IPS-18c (cell line): ENCODE results near the gene CRY2.
"Not testable (repeated sequence)": the region's sequence is repeated elsewhere in the genome, so short reads cannot be mapped to it uniquely, and the experiment has no call there.

Source experiments
- H3K4me3 ChIP-seq: 2 replicates; pipeline ENCODE4 v1.7.0; 2013; ENCODE audit warnings: low read depth, mild to moderate bottlenecking, low read length, moderate library complexity; ENCODE audit not compliant: insufficient read depth
- H3K9me3 ChIP-seq: one replicate; pipeline ENCODE4 v1.6.1; 2013; ENCODE audit warnings: mild to moderate bottlenecking, low read length, moderate library complexity; ENCODE audit not compliant: control insufficient read depth, insufficient read depth

The CRY2 gene

DNA sequence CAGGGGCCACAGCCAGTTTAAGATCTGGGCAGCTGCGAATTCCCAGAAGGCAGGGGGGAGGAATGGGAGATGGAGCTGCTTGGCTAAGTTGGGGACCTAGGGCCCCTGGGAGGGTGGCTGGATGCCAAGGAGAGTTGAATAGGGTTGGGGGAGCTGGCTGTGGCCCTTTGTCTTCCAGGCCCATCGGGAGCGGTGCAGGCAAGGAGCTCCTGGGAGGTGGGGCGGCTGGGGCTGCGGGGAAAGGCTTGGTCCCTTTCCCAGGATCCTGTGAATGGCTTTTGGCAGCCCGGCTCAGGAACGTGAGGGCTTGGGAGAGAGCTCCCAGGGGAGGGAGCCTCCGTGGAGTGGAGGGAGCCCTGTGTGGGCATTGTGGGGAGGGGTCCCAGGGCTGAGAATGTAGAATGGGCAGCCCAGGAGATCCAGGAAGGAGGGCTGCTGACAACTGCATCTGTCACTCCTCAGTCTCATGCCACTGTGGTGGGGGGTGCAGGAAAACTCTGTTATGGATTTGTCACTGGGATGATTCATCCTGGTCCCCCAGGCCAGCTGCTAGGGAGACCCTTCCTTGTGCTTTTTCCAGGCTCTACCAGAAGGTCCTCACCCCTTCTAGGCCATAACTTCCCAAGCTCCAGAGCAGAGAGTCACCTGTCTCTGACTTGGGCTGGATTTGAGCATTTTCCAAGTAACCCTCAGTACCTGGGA is 53.8 kb downstream of the CRY2 start:
- peak overlapping the region; percentile 57 for H3K4me3 ChIP-seq
- H3K9me3 ChIP-seq: no peaks in the 10 kb centered on the region

DNA sequence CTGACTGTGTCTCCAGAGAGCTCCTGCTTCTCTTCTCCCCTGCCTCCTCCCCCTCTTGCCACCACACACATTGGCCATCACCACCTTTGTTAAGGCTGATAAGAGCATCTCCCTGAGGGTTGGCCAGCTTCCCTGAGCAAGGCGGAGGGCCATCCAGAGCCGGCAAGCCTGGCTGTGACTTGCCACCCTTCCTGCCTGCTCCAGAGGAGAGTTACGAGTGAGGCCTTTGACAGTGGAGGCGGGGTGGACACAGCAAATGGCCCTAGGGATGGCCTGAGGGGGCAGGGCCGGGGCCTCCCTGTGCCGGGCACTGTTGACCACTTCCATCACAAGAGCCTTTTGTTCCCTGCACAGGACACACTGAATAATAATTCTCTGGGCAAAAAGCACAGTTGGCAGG is 54.4 kb downstream of the CRY2 start:
- Histone ChIP-seq H3K9me3 (no peaks in the 10 kb centered on the region), H3K4me3 (no peak overlapping the region)

DNA sequence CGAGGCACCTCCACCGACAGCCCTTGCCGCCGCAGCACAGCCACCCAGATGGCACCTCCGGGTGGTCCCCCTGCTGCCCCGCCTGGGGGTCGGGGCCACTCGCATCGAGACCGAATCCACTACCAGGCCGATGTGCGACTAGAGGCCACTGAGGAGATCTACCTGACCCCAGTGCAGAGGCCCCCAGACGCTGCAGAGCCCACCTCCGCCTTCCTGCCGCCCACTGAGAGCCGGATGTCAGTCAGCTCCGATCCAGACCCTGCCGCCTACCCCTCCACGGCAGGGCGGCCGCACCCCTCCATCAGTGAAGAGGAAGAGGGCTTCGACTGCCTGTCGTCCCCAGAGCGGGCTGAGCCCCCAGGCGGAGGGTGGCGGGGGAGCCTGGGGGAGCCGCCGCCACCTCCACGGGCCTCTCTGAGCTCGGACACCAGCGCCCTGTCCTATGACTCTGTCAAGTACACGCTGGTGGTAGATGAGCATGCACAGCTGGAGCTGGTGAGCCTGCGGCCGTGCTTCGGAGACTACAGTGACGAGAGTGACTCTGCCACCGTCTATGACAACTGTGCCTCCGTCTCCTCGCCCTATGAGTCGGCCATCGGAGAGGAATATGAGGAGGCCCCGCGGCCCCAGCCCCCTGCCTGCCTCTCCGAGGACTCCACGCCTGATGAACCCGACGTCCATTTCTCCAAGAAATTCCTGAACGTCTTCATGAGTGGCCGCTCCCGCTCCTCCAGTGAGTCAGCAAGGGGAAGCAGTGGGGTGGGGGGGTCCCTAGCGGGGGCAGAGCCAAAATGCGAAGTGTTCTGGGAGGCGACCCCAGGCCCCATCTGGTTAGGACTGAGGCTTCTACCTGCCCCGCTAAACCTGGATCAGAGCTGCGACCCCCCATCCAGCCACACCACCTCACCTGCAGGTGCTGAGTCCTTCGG is 55.4 kb downstream of the CRY2 start:
- no peaks in the 10 kb centered on the region for H3K9me3 ChIP-seq

DNA sequence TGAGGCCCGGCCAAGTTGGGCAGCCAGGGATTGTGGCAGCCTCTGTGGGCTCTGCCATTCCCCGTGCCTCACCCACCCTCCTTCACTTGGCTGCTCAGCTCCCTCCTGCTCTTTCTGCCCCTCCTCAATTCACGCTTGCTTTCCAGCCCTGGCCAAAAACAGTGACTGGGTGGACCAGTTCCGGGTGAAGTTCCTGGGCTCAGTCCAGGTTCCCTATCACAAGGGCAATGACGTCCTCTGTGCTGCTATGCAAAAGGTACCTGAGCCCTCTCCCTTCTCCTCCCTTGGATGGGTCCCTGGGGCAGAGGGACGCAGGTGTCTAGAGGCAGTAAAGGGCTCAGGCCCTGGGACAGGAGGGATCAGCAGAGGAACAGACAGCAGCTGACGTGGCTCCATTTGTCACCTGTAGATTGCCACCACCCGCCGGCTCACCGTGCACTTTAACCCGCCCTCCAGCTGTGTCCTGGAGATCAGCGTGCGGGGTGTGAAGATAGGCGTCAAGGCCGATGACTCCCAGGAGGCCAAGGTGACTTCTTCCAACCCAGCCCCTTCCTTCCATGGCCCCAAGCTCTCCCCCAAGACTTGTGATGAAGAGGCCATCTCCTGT is 57.1 kb downstream of the CRY2 start:
- Histone ChIP-seq H3K9me3 (no peaks in the 10 kb centered on the region), H3K4me3 (no peak overlapping the region)

More for the DNA sequence above, 55.4 kb downstream of the CRY2 start:
- no peak overlapping the region for H3K4me3 ChIP-seq

DNA sequence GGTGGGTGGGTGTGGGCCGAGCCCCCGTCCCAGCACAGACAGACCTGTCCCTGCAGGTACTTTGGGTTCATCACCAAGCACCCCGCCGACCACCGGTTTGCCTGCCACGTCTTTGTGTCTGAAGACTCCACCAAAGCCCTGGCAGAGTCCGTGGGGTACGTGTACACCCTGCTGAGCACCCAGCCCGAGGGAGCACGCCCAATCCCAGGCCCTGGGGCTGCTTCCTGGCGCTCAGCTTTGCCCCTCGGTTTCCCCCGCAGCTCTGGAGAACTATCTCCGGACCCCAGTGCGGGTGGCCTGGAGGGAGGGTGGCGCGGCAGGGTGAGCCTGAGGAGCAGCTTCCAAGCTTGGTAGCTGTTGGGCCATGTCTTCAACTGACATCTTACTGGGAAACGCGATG is 57.8 kb downstream of the CRY2 start:
- Histone ChIP-seq H3K9me3 (no peaks in the 10 kb centered on the region), H3K4me3 (no peak overlapping the region)

DNA sequence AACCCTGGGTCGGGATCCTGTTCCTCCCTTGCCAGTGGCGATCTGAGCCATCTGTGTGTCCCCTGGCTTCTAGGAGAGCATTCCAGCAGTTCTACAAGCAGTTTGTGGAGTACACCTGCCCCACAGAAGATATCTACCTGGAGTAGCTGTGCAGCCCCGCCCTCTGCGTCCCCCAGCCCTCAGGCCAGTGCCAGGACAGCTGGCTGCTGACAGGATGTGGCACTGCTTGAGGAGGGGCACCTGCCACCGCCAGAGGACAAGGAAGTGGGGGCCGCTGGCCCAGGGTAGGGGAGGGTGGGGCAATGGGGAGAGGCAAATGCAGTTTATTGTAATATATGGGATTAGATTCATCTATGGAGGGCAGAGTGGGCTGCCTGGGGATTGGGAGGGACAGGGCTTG is 58.3 kb downstream of the CRY2 start:
- H3K9me3 ChIP-seq, H3K4me3 ChIP-seq: not testable (repeated sequence)

DNA sequence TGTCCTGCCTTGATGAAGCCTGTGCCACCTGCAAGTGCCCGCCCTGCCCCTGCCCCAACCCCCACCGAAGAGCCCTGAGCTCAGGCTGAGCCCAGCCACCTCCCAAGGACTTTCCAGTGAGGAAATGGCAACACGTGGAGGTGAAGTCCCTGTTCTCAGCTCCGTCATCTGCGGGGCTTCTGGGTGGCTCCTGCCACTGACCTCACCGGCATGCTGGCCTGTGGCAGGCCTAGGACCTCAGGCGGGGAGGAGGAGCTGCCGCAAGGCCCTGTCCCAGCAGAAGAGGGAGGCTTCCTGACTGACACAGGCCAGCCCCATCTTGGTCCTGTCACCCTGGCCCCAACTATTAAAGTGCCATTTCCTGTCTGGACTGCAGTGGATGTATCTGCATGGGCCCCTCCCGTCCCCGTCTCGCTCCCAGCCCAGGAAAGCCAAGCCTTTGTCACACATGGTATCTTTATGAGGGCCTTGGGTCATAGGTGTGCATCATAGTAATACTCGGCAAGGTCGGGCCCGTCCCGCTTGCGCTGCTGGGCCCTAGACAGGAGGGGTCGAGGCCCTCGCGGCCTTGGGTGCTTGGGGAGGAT is 58.9 kb downstream of the CRY2 start:
- H3K9me3 ChIP-seq: no peaks in the 10 kb centered on the region

DNA sequence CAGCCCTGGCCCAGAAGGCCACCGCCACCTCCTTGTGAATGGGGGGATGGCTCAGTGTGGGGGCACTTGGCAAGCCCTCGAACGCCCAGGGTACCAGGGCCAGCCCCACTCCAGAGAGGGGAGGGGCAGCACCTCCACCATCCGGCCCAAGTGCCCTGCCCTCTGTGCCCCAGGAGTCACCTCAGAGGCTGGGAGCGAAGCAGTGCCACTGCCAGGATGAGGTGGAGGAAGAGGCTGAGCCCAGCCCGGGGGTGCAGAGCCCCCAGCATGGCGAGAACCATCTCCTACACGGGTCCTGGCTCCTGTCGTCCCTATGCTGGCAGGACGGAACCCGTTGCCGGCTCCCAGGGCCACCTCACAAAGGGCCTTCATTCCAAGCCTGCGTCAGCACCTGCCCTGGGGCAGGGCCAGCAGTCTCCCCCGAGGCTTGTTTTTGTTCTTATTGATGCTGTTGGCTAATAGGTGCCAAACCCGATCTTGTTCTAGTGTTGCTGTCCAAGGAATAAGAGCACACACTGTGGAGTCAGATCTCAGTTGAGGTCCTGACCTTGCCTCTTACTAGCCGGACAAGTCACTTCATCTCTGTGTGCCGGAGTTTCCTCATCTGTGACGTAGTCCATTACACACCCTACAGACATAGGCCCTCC is 59.8 kb downstream of the CRY2 start, which contains the start of gene FREY1:
TSS of gene FREY1 (minus strand) at position 307 of the 647 bp plus-strand sequence. CDS start at position 281, 26 bp downstream.
- no peaks in the 10 kb centered on the region for H3K9me3 ChIP-seq
- H3K4me3 ChIP-seq: no peak within 1 kb of the TSS

More for the DNA sequence above, 58.9 kb downstream of the CRY2 start:
- no peak overlapping the region for H3K4me3 ChIP-seq

DNA sequence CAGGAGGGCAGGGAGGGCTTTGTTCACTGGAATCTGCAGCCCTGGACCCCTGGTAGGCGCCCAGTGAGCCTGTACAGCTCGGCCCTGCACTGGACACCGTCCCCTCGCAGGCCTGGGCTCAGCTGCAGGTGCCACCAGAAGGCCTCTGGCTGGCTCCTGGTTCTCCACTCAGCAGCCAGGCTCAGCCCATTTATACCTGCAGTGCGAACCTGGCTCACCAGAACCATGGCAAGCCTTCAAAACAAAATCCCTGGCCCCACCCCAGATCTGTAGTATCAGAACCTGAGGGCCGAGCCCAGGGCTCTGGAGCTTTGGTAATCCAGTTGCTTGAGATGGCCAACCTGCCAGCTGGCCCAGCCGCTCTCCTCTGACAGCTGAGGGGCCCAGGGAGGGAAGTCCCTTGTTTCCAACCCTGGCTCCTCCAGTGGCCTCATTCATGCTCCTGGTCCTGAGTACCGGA is 60.7 kb downstream of the CRY2 start:
- H3K9me3 ChIP-seq: no peaks in the 10 kb centered on the region
- no peak overlapping the region for H3K4me3 ChIP-seq

DNA sequence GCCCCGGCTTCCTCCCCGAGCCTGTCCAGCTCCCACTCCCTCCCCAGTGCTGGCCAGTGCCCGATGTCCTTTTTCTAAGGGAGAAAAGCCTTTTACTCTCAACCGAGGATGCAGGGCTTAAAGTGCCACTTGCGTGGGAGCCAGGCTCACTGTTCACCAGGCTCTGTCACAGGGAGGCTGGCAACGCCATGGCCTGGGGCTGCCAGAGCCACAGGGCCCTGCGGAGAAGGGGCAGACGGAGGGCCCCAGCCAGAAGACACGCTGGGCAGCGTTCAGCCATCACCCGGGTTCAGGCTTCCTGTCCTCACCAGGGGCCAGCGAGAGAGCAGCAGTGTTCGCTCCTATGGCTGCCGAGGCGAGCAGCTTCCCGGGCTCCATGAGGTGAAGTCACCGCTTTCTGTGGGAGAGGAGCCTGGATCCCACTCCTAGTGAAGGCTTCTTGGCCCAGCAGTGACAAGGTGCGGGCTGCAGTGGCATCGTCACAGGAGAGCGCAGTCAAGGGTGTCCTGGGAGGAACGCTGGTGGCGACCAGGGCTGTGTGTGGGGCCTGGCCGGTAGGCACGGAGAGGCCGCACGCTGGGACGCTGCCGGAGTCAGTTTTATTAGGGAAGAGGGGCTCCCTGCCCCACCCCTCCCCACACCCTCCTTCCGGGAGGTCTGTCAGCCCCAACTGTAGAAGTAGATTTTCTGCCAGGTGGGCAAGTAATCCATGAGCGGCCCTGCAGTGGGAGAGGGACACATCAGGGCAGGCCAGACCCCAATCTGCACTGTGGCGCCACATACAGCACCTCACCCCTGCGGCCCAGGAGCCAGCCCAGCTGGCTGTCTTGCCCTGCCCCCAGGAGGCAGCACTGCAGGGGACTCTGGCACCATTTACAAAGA is 62.6 kb downstream of the CRY2 start:
- H3K9me3 ChIP-seq: no peaks in the 10 kb centered on the region
- no peak overlapping the region for H3K4me3 ChIP-seq

DNA sequence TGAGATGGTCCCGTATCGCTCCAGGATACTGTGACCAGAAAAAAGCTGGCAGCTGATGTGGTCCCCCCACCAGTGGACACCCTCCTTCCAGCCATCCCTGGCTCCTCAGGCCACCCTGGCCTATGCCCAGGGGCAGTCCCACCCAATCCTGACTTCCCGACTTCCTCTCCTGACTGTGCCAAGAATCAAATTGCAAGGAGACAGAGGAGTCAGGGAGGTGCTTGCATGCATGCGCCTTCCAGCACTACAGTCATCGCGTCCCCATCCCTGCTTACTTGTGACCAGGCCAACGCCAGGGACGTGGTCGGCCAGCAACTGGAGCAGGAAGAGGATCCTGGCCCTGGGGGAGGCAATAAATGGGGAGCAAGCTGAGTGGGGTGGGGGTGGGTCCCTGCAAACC is 63.3 kb downstream of the CRY2 start:
- Histone ChIP-seq H3K4me3 (no peak overlapping the region), H3K9me3 (no peaks in the 10 kb centered on the region)

DNA sequence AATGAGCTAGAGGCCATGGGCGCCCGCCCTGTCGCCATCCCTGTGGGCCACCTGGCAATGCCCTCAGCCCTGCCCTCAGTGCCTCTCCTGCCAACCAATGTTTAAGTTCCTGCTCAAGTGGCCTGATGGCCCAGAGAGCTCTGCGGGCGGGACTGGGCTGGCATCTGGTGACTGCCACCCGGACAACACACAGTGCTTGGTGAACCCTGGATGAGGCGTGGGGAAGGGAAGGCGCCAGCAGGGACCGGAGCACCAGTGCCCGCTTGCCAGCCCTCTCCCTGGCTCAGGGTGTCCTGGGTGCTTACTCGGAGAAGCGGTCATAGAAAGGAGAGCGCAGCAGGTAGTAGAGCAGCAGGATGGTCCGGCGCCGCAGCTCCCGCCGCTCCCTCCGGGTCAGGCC is 66.2 kb downstream of the CRY2 start:
- Histone ChIP-seq H3K9me3 (no peaks in the 10 kb centered on the region), H3K4me3 (no peak overlapping the region)

DNA sequence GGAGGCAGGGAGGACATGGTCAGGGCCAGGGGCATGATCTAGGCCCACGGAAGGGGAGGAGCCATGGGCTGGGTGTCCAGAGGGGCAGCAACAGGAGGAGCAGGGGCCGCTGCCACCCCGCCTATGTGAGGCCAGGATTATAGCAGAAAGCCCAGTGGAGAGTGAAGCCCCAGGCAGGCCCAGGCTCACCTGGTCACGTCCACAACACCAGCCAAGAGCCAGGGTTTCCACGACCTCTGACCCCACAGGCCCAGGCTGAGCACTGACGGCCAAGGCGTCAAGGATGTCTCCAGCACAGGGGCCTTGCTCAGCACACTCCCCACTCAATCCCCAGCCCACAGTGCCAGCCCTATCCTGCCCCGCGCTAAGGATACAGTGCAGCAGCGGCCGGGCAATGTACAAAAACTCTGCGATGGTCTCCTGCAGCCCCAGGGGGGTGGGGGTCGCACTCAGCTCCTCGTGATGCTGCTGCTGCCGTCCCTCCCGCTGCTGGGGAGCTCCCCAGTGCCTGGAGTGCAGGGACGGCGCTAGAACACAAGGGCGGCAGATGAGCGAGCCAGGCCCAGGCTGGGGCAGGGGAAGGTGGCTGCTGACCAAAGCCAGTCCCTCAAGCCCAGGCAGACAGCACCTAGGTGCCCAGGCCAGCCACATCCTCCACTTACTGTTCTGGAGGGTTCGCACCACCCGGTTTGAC is 66.8 kb downstream of the CRY2 start:
- H3K4me3 ChIP-seq: no peak overlapping the region
- H3K9me3 ChIP-seq: no peaks in the 10 kb centered on the region

DNA sequence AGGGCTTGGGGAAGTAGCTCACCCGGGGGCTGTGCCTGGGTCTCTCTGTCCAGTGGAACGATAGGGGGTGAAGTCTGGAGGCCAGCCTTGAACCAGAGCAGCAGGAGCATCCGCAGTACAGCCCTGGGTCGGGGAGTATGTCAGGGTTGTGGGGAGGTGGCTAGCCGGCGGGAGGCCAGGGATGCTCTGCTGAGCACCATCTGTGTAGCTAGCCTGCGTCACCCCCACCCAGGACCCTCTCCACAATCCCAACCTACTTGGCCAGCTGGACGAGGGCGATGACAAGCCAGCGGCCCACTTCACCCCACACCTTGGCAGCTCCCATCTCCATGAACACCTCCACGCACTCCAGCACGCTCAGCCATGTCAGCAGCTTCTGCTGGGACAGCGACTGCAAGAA is 68.2 kb downstream of the CRY2 start:
- no peak overlapping the region for H3K4me3 ChIP-seq

DNA sequence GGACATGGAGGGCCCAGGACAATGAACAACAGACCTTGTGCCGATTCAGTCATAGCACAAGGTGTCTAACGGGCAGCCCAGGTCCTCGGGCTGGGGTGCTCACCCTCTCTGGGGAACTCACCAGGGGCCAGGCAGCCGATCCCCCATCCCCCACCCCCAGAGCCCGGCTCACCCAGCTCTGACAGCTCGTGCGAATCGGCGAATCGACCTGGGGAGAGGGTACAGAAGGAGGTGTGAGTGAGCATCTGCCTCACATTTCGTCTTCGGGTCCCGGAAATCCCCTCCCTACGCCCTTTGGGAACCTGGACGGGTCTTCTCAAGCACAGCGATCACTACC is 70.0 kb downstream of the CRY2 start:
- H3K9me3 ChIP-seq: no peaks in the 10 kb centered on the region
- peak overlapping the region; percentile 67 for H3K4me3 ChIP-seq

More for the DNA sequence above, 68.2 kb downstream of the CRY2 start:
- H3K9me3 ChIP-seq: no peaks in the 10 kb centered on the region
